Placental epithelial cell (primary cell): Measurements from ENCODE around the gene KLHDC8A. TPM values are rescaled to one million over a fixed set of nuclear protein-coding genes. Genes with fewer than 3 reads are reported as not detected.

Experiments used
- small RNA-seq: library from RNA; depleted of rRNA; stranded (forward); fragments of <200 nt; gene quantifications from one replicate; pipeline ENCODE3, GENCODE V24; 2012
- total RNA-seq: library from RNA; depleted of rRNA; stranded (reverse); fragments of >200 nt; gene quantifications from 2 replicates; pipeline ENCODE4 v1.2.3, GENCODE V29; 2012

The KLHDC8A gene, protein sequence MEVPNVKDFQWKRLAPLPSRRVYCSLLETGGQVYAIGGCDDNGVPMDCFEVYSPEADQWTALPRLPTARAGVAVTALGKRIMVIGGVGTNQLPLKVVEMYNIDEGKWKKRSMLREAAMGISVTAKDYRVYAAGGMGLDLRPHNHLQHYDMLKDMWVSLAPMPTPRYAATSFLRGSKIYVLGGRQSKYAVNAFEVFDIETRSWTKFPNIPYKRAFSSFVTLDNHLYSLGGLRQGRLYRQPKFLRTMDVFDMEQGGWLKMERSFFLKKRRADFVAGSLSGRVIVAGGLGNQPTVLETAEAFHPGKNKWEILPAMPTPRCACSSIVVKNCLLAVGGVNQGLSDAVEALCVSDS
- total RNA-seq, result under 0.01 TPM in 1 of 2 replicates, not detected in the other

DNA sequence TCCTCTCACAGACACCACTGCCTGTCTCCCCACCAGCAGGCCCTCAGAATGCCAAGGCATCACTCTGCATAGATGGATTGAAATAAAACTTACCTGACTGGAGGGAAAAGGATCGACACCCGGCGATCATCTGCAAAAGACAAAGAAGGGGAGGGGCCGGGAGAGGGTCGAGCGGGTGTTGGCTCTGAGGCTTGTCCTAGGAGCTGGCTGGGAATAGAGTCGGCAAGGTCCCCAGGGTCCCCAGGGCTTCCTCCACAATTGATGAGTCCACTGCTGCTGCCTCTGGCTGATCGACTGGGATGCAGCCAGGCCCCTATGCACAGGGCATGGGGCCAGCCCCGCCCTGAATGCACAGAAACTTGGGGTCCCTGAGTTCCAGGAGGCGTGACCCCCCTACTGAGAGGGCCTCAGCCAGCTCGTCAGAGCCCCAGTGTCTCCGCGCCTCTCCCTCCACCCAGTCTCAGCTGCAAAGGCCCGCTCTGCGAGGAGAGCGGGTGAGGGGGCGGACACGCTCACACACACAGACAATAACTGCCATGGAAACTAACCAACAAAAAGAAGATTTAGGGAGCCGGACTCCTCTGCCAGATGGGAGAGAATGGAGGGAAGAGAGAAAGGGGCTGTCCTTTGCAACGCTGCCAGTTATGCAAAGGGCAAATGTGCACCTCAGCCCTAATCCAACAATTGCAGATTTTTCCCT lies at the start of gene KLHDC8A:
KLHDC8A (minus strand) TSS at position 483 of the 700 bp plus-strand sequence. CDS start 13,318 bp downstream, outside the sequence.

GRCh38 chr1:205321162-205321958 lies 35.4 kb downstream of the KLHDC8A start, which contains the start of gene NUAK2:
NUAK2 (minus strand) TSS chr1:205321745; CDS start chr1:205321628, 117 bp downstream.

Small RNA genes lying within 50 kb of the gene (small RNA-seq; reads per million reads assigned to genes)
- not detected for gene SNRPGP10

Other genes starting within 250 kb of the KLHDC8A start
- gene RBBP5, start 234.9 kb downstream of the KLHDC8A start, total RNA-seq, result 9.0 and 12.4 TPM in 2 replicates
- gene DSTYK, start 145.2 kb downstream of the KLHDC8A start, total RNA-seq, result 9.8 and 10.4 TPM in 2 replicates
- under 0.01 and 1.1 TPM in 2 replicates for gene TMCC2, start 129.0 kb downstream of the KLHDC8A start, total RNA-seq
- gene NUAK2, start 35.2 kb downstream of the KLHDC8A start, total RNA-seq, result 6.3 and 18.3 TPM in 2 replicates
- 3.8 and 14.5 TPM in 2 replicates for gene LEMD1, start 65.1 kb upstream of the KLHDC8A start, total RNA-seq
- 2.5 and 9.0 TPM in 2 replicates for gene BLACAT1, start 99.1 kb upstream of the KLHDC8A start, total RNA-seq
- 13.0 and 13.8 TPM in 2 replicates for gene CDK18, start 147.7 kb upstream of the KLHDC8A start, total RNA-seq